GM12891 (cell line): ENCODE measurements around the gene ALK.

Source experiments
- PAX5 ChIP-seq: IDR thresholded peaks from 2 replicates; pipeline ENCODE4 v1.6.1; 2011; ENCODE audit warnings: low read length, moderate library complexity, mild to moderate bottlenecking; ENCODE audit not compliant: insufficient read depth, severe bottlenecking
- POLR2A ChIP-seq: IDR thresholded peaks from 2 replicates; pipeline ENCODE4 v1.6.1; 2011; ENCODE audit warnings: low read depth, low read length, control low read depth
- POLR2AphosphoS5 ChIP-seq: IDR thresholded peaks from 2 replicates; pipeline ENCODE4 v1.6.1; 2011; ENCODE audit warnings: low read depth, low read length, control low read depth
- POU2F2 ChIP-seq: IDR thresholded peaks from 2 replicates; pipeline ENCODE4 v1.6.1; 2011; ENCODE audit warnings: low read depth, mild to moderate bottlenecking, control low read depth, low read length, moderate library complexity
- SPI1 ChIP-seq: IDR thresholded peaks from 2 replicates; pipeline ENCODE4 v1.6.1; 2011; ENCODE audit warnings: low read depth, low read length, control low read depth
- TAF1 ChIP-seq: IDR thresholded peaks from 2 replicates; pipeline ENCODE4 v1.6.1; 2011; ENCODE audit warnings: low read depth, low read length, control low read depth

DNA sequence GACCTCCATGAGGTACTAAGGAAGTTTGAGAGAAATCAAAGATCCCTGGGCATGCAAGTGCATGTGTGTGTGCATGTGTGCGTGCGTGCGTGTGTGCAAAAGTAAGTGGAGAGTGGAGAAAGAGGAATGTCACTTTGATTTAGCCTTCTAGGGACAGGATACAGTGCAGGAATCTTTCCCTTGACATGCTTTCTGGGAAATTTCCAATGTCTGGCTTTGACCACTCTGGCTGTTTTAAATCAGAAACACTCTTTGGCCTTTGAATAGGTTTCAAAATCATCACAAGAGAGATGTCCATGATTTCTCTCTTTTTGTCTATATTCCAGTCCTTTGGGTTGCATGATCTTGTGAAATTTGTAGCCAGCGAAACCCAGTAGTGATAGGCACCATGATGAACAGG, 162.0 kb downstream of the ALK start:
- TF ChIP-seq POLR2A, result no peak
- TF ChIP-seq POLR2AphosphoS5, result no peak
- no peak for TF ChIP-seq SPI1
- TF ChIP-seq TAF1, result no peak
- TF ChIP-seq POU2F2, result no peak
- TF ChIP-seq PAX5, result no peak
